Lower leg skin (tissue), 3 donors: Measurements from ENCODE around the gene FAM174C.

ENCODE experiments used
- POLR2A ChIP-seq, 2 donors: fragments of 450-650 bp; IDR thresholded peaks; one replicate each; pipeline ENCODE4 v1.6.1; 2016 to 2017; ENCODE audit warnings: antibody characterized with exemption in 2 of 2, mild to moderate bottlenecking in 1 of 2, moderate library complexity in 1 of 2
- TF ChIP-seq, protein P1 (sequence below), 3 donors: fragments of 450-650 bp; IDR thresholded peaks; one replicate each; pipeline ENCODE4 v1.5.1; 2016; ENCODE audit warnings: antibody characterized with exemption in 3 of 3, mild to moderate bottlenecking in 3 of 3, moderate library complexity in 2 of 3

DNA sequence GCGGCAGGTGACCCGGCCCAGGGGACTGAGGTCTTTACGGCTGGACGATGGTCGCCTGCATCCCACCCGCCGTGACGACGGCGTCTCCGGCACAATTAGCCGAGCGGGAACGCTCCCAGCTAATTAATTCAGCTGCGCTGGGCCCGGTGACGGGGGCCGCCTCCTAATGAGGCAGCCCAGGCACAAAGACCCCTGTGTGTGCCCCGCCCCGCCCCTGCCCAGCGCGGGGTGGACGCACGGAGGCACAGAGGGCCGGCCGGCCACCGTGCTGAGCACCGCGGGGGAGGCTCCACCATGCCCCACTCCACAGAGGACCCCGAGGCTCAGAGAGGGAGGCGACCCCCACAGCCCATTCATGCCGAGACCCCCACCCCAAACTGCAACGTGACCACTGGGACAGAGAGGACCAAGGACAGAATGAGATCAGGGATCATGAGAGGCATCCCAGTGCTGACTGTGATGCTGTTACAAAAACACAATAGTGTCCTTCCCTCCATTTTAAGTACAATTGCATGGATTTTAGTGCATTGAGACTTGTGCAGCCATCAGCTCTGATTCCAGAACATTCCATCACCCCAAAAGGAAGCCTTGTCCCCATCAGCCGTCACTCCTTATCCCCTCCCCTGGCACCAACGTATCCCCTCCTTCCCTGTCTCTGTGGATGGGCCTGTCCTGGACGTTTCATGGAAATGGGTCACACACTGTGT lies 27.4 kb downstream of the FAM174C start:
- TF ChIP-seq, protein P1, sequence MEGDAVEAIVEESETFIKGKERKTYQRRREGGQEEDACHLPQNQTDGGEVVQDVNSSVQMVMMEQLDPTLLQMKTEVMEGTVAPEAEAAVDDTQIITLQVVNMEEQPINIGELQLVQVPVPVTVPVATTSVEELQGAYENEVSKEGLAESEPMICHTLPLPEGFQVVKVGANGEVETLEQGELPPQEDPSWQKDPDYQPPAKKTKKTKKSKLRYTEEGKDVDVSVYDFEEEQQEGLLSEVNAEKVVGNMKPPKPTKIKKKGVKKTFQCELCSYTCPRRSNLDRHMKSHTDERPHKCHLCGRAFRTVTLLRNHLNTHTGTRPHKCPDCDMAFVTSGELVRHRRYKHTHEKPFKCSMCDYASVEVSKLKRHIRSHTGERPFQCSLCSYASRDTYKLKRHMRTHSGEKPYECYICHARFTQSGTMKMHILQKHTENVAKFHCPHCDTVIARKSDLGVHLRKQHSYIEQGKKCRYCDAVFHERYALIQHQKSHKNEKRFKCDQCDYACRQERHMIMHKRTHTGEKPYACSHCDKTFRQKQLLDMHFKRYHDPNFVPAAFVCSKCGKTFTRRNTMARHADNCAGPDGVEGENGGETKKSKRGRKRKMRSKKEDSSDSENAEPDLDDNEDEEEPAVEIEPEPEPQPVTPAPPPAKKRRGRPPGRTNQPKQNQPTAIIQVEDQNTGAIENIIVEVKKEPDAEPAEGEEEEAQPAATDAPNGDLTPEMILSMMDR (IDR thresholded peaks at IDR 0.05), result no peak
- TF ChIP-seq POLR2A (IDR thresholded peaks at IDR 0.05), result no peak
